K562 (cell line): ENCODE data around the gene TMED7. TPM values are rescaled to one million over a fixed set of nuclear protein-coding genes. Genes with fewer than 3 reads are reported as not detected.

Experiments used
- ATAC-seq: fragments of 200-7000 bp; cut with Tn5 transposase; 3 replicates; pipeline ENCODE4 v1.9.1; 2020; ENCODE audit warnings: moderate library complexity
- BruUV-seq: library from RNA; stranded (reverse); fragments of 400-500 nt; replicated peaks from 2 replicates; lab custom pipeline; 2021; lab: Mats Ljungman, UMichigan
- CTCF ChIA-PET: fragments of 300-600 bp; formaldehyde crosslinking; extraction: SDS; loops from one replicate; lab custom pipeline; 2021; ENCODE audit warnings: low intra/inter-chr PET ratio; lab: Yijun Ruan, JAX
- POLR2A ChIA-PET: fragments of 300-600, 350-650 bp; sonication (Branson Sonifier 250); formaldehyde crosslinking; extraction: SDS; loops from one replicate; lab custom pipeline; 2021; ENCODE audit warnings: antibody characterized with exemption, inconsistent platforms; lab: Yijun Ruan, JAX
- DNase-seq, 4 experiments: peaks; one replicate each; pipeline versions ENCODE4 v3.0.0 to v3.0.0-alpha.2; 2011 to 2018; ENCODE audit warnings: low spot score in 3 of 4, mixed read lengths in 3 of 4; ENCODE audit errors: extremely low read depth in 1 of 4
- FAIRE-seq: peaks from 2 replicates; lab custom pipeline; 2011; peaks lifted over from hg19 to GRCh38; lab: Jason Lieb, UNC
- H2AFZ ChIP-seq: 2 replicates; pipeline ENCODE4 v1.6.0; 2011; ENCODE audit warnings: low read depth, low read length, control low read depth, inconsistent platforms
- H3K27ac ChIP-seq: fragments of 200-600 bp; 3 replicates; pipeline ENCODE4 v1.8.0; 2011; ENCODE audit warnings: low read depth, mild to moderate bottlenecking, control low read depth, inconsistent platforms, low read length, moderate library complexity, mixed read lengths; ENCODE audit errors: extremely low read depth
- H3K27me3 ChIP-seq, 2 experiments: fragments of 300-600 bp in 1 of 2; 2 replicates in 1 of 2; 3 replicates in 1 of 2; pipeline versions ENCODE4 v1.6.0 to v1.8.0; 2011; ENCODE audit warnings: inconsistent platforms in 2 of 2, low read length in 2 of 2, mild to moderate bottlenecking in 1 of 2, mixed read lengths in 1 of 2, moderate library complexity in 1 of 2; ENCODE audit not compliant: control insufficient read depth in 2 of 2, insufficient read depth in 2 of 2
- H3K36me3 ChIP-seq: fragments of 300-600 bp; 3 replicates; pipeline ENCODE4 v1.8.0; 2011; ENCODE audit warnings: mild to moderate bottlenecking, low read length, inconsistent platforms; ENCODE audit not compliant: control insufficient read depth, insufficient read depth
- H3K4me1 ChIP-seq, 2 experiments: fragments of 200-600 bp in 1 of 2; replicated peaks in 1 of 2; 2 replicates in 1 of 2; 3 replicates in 1 of 2; pipeline versions ENCODE4 v1.5.1 to v1.8.0; 2011; ENCODE audit warnings: inconsistent platforms in 2 of 2, low read length in 2 of 2, mild to moderate bottlenecking in 1 of 2, mixed read lengths in 1 of 2, moderate library complexity in 1 of 2; ENCODE audit not compliant: control insufficient read depth in 2 of 2, insufficient read depth in 2 of 2
- H3K4me2 ChIP-seq: 2 replicates; pipeline ENCODE4 v1.6.1; 2011; ENCODE audit warnings: low read length, control low read depth, inconsistent platforms, mixed read lengths; ENCODE audit not compliant: insufficient read depth
- H3K4me3 ChIP-seq: fragments of 200-600 bp; sonication (generic), shearing (Covaris generic); 2 replicates; pipeline ENCODE4 v1.5.1; 2016; ENCODE audit warnings: control low read depth, inconsistent platforms
- H3K79me2 ChIP-seq: fragments of 200-600 bp; 3 replicates; pipeline ENCODE4 v1.8.0; 2011; ENCODE audit warnings: low read length, inconsistent platforms; ENCODE audit not compliant: control insufficient read depth, insufficient read depth
- H3K9ac ChIP-seq, 2 experiments: 2 replicates each; pipeline versions ENCODE4 v1.6.0 to v1.6.1; 2011; ENCODE audit warnings: low read depth in 2 of 2, low read length in 2 of 2, control low read depth in 1 of 2, inconsistent platforms in 1 of 2, mild to moderate bottlenecking in 1 of 2, mixed read lengths in 1 of 2; ENCODE audit not compliant: insufficient read depth in 1 of 2
- H3K9me1 ChIP-seq: one replicate; pipeline ENCODE4 v1.6.0; 2011; ENCODE audit warnings: inconsistent platforms, mild to moderate bottlenecking, low read length, moderate library complexity; ENCODE audit not compliant: control insufficient read depth, insufficient read depth
- H3K9me3 ChIP-seq: replicated peaks from 2 replicates; pipeline ENCODE4 v1.5.1; 2011; ENCODE audit warnings: low read depth, low read length, inconsistent platforms; ENCODE audit not compliant: control insufficient read depth, insufficient read depth
- H4K20me1 ChIP-seq: replicated peaks from 2 replicates; pipeline ENCODE4 v1.6.1; 2011; ENCODE audit warnings: low read length, inconsistent platforms, mixed read lengths; ENCODE audit not compliant: control insufficient read depth, insufficient read depth
- ARNT ChIP-seq, 2 experiments: fragments of 450-650 bp; IDR thresholded peaks; 2 replicates each; pipeline ENCODE4 v1.6.1; 2016; ENCODE audit warnings: mild to moderate bottlenecking in 1 of 2
- CREB1 ChIP-seq, 2 experiments: sonication (generic) in 1 of 2; formaldehyde crosslinking in 1 of 2; IDR thresholded peaks; 2 replicates each; pipeline versions ENCODE4 v1.6.1 to v1.8.0; 2012 to 2022; ENCODE audit warnings: inconsistent platforms in 1 of 2, mild to moderate bottlenecking in 1 of 2, missing genetic modification reagents in 1 of 2, moderate library complexity in 1 of 2
- DDX20 ChIP-seq: fragments of 450-650 bp; IDR thresholded peaks from 2 replicates; pipeline ENCODE4 v1.6.1; 2016; ENCODE audit warnings: missing genetic modification characterization, low read depth, mild to moderate bottlenecking, missing compliant biosample characterization, moderate library complexity
- E2F1 ChIP-seq: sonication (generic); formaldehyde crosslinking; IDR thresholded peaks from 2 replicates; pipeline ENCODE4 v1.8.1; 2023; ENCODE audit warnings: mild to moderate bottlenecking, missing genetic modification reagents, moderate library complexity
- MED1 ChIP-seq: sonication (generic); formaldehyde crosslinking; IDR thresholded peaks from 2 replicates; pipeline ENCODE4 v1.8.1; 2023; ENCODE audit warnings: missing genetic modification reagents, borderline replicate concordance
- POLR2H ChIP-seq: IDR thresholded peaks from 2 replicates; pipeline ENCODE4 v1.6.1; 2016; ENCODE audit warnings: missing genetic modification characterization, low read depth, mild to moderate bottlenecking, control low read depth, missing compliant biosample characterization, moderate library complexity
- SOX6 ChIP-seq: fragments of 450-650 bp; IDR thresholded peaks from 2 replicates; pipeline ENCODE4 v1.6.1; 2014; ENCODE audit warnings: mild to moderate bottlenecking
- SRF ChIP-seq, 2 experiments: fragments of 250-450, 450-650 bp in 1 of 2; sonication (Bioruptor Pico) in 1 of 2; sonication (generic) in 1 of 2; formaldehyde crosslinking; IDR thresholded peaks; 2 replicates each; pipeline versions ENCODE4 v1.5.0 to v1.5.1; 2020 to 2022; ENCODE audit warnings: mild to moderate bottlenecking in 1 of 2, missing genetic modification reagents in 1 of 2
- WGBS: fragments of 100-300 bp; shearing (Covaris generic); methylation state at CpG from one replicate; pipeline ENCODE4 v1.1.6; 2016; ENCODE audit warnings: low coverage, mixed read lengths; ENCODE audit not compliant: insufficient coverage; ENCODE audit errors: missing lambda C conversion rate; 5-methylcytosine and 5-hydroxymethylcytosine counted together
- in situ Hi-C: fragments of 300-500 bp; cut with MboI; formaldehyde crosslinking; loops from 4 replicates; pipeline ENCODE4 v1.15.0; 2018; ENCODE audit warnings: inconsistent platforms, mixed read lengths
- intact Hi-C: fragments of 100-400 bp; cut with micrococcal nuclease; formaldehyde crosslinking; loops from 2 replicates; pipeline ENCODE4 v1.14.2; 2022
- polyA plus RNA-seq, 8 experiments: library from polyadenylated mRNA; depleted of rRNA in 4 of 8; stranded (reverse) in 5 of 8; unstranded in 3 of 8; fragments of >200 nt; fragmentation: Nextera tagmentation in 2 of 8; fragmentation: Illumina TruSeq in 1 of 8; extraction: Ambion mirVana in 2 of 8; extraction: Trizol in 1 of 8; gene quantifications; 2 replicates each; pipeline versions ENCODE4 v1.2.1 to v1.2.3, GENCODE V29; 2011 to 2014; ENCODE audit warnings: inconsistent platforms in 1 of 8, missing spikeins in 1 of 8
- total RNA-seq, 7 experiments: library from RNA; depleted of rRNA in 6 of 7; stranded (reverse); fragments of >200 nt in 6 of 7; fragmentation: Illumina TruSeq in 2 of 7; extraction: Trizol in 2 of 7; gene quantifications; 2 replicates each; pipeline versions ENCODE4 v1.2.1 to v1.2.3, GENCODE V29; 2011 to 2021; ENCODE audit warnings: low replicate concordance in 1 of 7

TMED7 gene
- total and polyA plus RNA-seq, 9 of the 15 experiments (the other 6 are each of a cell fraction or from before 2014, with no cell fraction given), result 15.9 to 93.4 (median 41.7) TPM

DNA sequence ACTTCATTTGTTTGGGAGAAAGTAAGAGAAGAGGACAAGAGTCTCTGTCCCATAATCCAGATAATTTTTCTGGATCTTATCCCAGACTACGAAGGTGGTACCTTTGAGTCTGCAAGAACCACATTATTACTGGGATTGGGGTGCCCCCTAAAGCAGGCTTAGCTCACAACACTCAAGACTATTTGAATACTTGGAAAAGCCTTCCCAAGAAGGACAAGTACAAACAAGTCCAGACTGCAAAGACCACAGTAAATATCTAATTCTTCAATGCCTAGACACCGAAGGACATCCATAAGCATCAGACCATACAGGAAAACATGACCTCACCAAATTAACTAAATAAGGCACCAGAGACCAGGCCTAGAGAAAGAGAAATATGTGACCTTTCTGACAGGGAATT is 40.2 kb upstream of the TMED7 start:
- in situ Hi-C loops, result no loop called here
- POLR2A ChIA-PET, result interaction anchor here (0.6 kb wide), 1 partner anchor 484 kb away, joined by 3 read pairs; no protein-coding TSS in a partner anchor
- no peaks in the 10 kb centered on the region for H4K20me1 ChIP-seq
- TF ChIP-seq E2F1 (CRISPR knock-in tag), result no peak
- no peaks in the 10 kb centered on the region for H3K4me1 ChIP-seq
- no peaks in the 10 kb centered on the region for H3K79me2 ChIP-seq
- no peak overlapping the region for H2AFZ ChIP-seq
- no peak overlapping the region for H3K9ac ChIP-seq
- no peaks in the 10 kb centered on the region for H3K27me3 ChIP-seq
- WGBS, result 0% methylated on average over 2 of the region's 2 CpGs
- BruUV-seq, result no TSS peak
- no peaks in the 10 kb centered on the region for H3K36me3 ChIP-seq
- H3K9me1 ChIP-seq, result no peaks in the 10 kb centered on the region
- no peak overlapping the region for H3K4me2 ChIP-seq
- CTCF ChIA-PET, result no interaction called here
- H3K9me3 ChIP-seq, result no peaks in the 10 kb centered on the region
- no peak for FAIRE-seq
- intact Hi-C loops, result no loop called here
- H3K27ac ChIP-seq, result no peak overlapping the region
- ATAC-seq, result no peak
- no peak overlapping the region for H3K4me3 ChIP-seq
- DNase-seq, result no peak

DNA sequence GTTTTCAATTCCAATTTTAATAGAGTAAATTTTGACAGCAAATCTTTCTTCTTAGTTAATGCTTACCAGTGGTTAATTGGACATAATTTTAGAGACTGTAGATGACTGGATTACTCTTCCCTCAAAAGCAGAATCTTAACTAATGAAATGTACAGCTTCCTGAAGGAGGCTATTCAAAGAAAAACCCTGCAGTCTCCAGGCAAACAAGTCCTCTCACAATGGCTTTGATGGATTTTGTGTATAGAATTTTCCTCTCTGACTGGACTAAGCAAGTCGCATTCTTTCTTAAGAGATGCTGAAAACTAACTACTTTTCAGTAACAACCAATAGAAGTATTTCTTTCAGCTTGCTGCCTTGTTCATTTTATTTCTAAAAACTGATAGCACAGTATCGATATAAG is 35.7 kb upstream of the TMED7 start:
- in situ Hi-C loops, result no loop called here
- 0% methylated on average over 2 of the region's 2 CpGs for WGBS
- Histone ChIP-seq H3K9me1 (no peaks in the 10 kb centered on the region), H3K27me3 (no peaks in the 10 kb centered on the region), H2AFZ (no peak overlapping the region), H3K79me2 (no peaks in the 10 kb centered on the region), H3K9me3 (no peaks in the 10 kb centered on the region), H4K20me1 (no peaks in the 10 kb centered on the region), H3K9ac (no peak overlapping the region), H3K4me2 (no peak overlapping the region), H3K4me1 (no peaks in the 10 kb centered on the region), H3K4me3 (no peak overlapping the region), H3K36me3 (no peaks in the 10 kb centered on the region), H3K27ac (no peak overlapping the region)
- ChIA-PET CTCF (no interaction called here), POLR2A (no interaction called here)
- BruUV-seq, result no TSS peak
- ATAC-seq (no peak), DNase-seq (no peak), FAIRE-seq (no peak)
- TF ChIP-seq CREB1 (IDR thresholded peaks at IDR 0.05), result no peak
- TF ChIP-seq CREB1 (CRISPR knock-in tag; IDR thresholded peaks at IDR 0.05), result no peak
- TF ChIP-seq SRF (CRISPR knock-in tag; IDR thresholded peaks at IDR 0.05), result no peak
- no peak for TF ChIP-seq SOX6
- no peak for TF ChIP-seq MED1 (CRISPR knock-in tag)
- no peak for TF ChIP-seq ARNT (IDR thresholded peaks at IDR 0.05)
- TF ChIP-seq POLR2H (tag), result no peak
- no peak for TF ChIP-seq DDX20 (tag)
- intact Hi-C loops, result no loop called here
